Measurements from ENCODE around the gene PAPSS2.

- TF ChIP-seq CTCF (IDR thresholded peaks at IDR 0.05), result peak; percentile 57 to 83 (median 78)
- no peak for TF ChIP-seq POLR2A (IDR thresholded peaks at IDR 0.05)
Measured at GRCh38 chr10:87656431-87657072, 3.1 kb upstream of the PAPSS2 start.
